KOPT-K1 (cell line): ENCODE results near the gene CUX1.
"Not testable (repeated sequence)": the region's sequence is repeated elsewhere in the genome, so short reads cannot be mapped to it uniquely, and the experiment has no call there.

Experiments used
- H3K27ac ChIP-seq: fragments of 200-600 bp; sonication (generic); 2 replicates; pipeline ENCODE4 v1.5.1; 2016; ENCODE audit warnings: antibody characterized with exemption, mild to moderate bottlenecking, low read depth, low read length; ENCODE audit not compliant: poor library complexity, severe bottlenecking
- H3K36me3 ChIP-seq: fragments of 200-600 bp; sonication (generic); 2 replicates; pipeline ENCODE4 v1.5.1; 2017; ENCODE audit warnings: antibody characterized with exemption, mild to moderate bottlenecking, low read length, moderate library complexity; ENCODE audit not compliant: insufficient read depth
- H3K9me3 ChIP-seq: fragments of 200-600 bp; sonication (generic); 2 replicates; pipeline ENCODE4 v1.5.1; 2017; ENCODE audit warnings: antibody characterized with exemption, low read length, mild to moderate bottlenecking; ENCODE audit not compliant: insufficient read depth, poor library complexity, severe bottlenecking

The CUX1 gene

DNA sequence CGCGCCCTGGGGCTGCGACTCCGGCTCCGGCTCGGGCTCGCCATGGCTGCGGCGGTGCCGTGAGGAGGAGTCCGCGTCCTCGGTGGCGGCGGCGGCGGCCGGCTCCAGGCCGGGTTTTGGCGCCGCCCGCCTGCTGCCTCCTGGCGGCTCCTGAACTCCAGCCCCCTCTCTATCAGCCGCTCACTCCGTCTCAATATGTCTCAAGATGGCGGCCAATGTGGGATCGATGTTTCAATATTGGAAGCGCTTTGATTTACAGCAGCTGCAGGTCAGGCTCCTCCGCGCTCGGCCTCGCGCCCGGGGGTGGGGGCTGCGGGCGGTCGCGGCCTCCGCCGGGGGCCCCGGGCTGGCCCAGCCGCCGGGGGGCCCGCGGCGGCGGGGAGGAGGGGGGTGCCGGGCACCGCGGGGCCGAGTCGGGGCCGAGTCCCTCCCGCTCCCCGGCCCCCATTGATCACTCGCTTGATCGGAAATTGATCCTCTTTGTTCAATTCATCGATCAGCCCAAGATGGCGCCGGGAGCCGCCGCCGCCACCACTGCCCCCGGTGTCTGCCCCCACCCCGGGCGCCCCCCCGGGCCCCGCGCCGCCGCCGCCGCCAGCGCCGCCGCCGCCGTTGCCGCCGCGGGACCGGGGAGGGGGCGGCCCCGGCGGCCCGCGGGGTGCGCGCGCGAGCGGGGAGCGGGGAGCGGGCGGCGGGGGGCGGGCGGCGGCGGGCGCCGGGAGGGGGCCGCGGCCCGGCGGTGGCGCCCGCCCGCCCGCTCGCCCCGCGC lies 1.4 kb upstream of the CUX1 start:
- no peaks in the 10 kb centered on the region for H3K9me3 ChIP-seq
- no peaks in the 10 kb centered on the region for H3K36me3 ChIP-seq
- peak overlapping the region; percentile 68 for H3K27ac ChIP-seq

DNA sequence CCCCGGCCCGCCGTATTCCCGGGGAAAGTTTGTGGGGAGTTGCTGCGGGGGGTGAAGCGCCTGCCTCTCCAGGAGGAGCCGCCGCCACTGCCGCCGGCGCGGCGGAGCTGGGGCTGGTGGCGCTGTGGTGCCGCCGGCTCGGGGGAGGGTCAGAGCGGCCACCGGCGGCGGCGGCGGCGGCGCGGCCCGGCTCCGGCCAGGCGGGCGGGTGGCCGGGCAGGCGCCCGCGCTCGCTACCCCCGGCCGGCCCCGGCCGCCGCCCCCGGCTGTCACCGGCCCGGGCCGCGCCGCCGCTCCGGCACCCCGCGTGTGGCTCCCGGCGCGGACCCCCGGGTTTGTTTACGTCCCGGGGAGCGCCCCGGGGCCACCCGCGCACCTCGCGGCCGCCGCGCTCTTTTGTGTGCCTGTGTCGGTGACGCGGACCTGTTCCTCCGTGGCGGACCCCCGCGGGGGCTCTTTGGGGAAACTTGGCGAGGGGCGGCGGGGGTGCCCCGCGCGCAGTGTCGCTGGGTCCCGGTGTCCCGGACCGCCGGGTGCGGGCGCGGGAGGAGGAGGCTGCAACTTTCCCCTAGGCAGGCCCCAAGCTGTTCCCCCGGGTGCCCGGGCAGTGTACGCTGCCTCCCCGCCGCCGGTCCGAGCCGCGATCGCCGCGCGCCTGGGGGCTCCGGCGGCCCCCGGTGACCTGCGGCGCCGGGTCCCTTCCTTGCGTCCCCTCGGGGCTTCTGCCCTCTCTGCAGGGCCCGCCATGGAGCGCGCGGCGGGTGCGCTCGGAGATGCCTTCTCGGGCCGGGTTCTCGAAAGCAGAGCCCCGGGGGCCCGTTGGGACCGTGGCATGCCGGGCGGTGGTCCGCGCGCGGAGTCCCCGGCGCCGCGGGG lies 593 bp upstream of the CUX1 start:
- H3K36me3 ChIP-seq, result no peaks in the 10 kb centered on the region
- H3K27ac ChIP-seq, result peak overlapping the region; percentile 36

DNA sequence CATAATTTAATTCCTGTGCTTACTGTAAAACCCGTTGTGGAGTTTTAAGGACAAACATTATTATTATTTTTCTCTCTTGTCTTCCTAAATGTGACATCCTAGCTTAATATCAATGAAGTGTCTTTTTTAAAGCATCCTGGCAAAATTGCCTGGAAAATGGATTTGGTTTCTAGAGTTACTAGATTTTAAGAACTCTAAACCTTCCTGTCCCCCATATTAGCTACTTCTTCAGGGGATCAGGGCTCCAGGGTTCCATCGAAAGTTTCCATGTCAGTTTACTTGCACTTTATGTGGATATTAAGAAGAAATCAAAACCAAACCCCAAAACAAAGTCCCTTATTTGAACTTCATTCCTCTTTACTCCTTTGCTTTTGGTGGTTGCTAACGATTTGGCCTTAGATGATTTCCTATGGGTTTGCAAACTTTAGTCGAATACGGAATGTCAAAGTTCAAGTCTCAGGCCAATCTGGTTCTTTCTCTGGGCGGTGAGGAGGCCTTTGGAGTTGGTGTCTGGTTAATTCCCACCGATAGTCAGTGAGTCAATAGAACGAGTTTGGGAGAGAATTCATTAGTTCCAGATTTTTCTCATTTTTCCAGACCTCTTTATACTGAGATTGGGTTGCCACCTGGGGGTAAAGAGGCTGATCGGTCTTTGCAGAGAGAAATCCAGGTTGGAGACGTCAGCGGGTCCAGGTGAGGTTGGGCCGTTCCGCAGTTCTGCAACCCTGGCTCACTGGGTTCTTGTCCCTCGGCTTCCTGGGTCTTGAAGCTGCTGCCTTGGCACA lies 1.1 kb downstream of the CUX1 start:
- Histone ChIP-seq H3K9me3 (no peaks in the 10 kb centered on the region), H3K36me3 (peaks cover 5% of the 10 kb centered on the region; the same call in 1 of the 2 replicates), H3K27ac (no peak overlapping the region)

More for the DNA sequence above, 593 bp upstream of the CUX1 start:
- H3K9me3 ChIP-seq, result no peaks in the 10 kb centered on the region

DNA sequence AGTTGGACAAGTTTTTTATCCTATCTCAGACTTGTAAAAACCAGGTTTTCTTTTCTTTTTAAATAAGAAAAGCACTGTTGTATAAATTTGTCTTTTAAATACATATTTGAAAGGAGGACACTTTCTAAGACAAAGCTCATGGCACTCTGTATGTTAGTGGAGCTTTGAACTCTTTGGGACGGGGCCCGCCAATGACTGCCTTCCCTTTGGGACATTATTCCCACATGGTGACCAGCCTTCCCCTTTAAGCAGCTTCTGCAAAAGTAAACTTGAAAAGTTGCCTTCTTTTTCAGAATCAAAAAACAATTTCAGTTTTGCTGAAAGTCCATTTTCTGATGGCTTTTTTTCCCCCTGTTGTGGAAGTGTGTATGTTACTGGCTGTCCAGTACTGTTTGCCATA lies 1.8 kb downstream of the CUX1 start:
- Histone ChIP-seq H3K36me3 (peaks cover 5% of the 10 kb centered on the region; the same call in 1 of the 2 replicates), H3K27ac (no peak overlapping the region), H3K9me3 (no peaks in the 10 kb centered on the region)

DNA sequence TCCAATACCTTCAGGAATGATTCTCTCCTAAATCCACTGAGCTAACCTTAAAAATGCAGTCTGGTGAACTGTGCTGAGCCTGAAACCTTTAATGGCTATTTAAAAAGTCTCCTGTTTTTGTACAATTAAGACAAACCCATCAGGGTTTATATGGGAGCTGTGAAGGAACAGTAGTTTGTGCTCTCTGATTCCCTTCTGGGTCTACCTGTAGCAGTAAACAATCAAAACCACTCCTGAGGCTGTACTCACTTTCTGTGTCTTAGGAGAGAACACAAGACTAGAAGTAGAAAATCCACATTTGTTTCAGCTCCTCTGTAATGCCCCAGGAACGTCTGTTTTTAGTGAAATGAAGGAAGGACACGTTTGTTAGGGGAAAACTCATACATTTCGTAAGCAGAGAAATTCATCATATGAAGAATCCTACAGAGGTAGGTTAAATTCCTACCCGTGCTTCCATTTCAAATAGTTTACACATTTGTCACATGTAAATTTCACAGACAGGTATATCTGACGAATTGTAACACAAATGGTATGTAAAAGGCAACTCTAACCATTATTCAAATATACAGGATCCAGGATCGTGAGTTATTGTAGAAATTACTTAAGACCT lies 2.6 kb downstream of the CUX1 start:
- H3K27ac ChIP-seq, result no peak overlapping the region
- H3K9me3 ChIP-seq, result no peaks in the 10 kb centered on the region
- peaks cover 8% of the 10 kb centered on the region; the same call in 1 of the 2 replicates for H3K36me3 ChIP-seq

DNA sequence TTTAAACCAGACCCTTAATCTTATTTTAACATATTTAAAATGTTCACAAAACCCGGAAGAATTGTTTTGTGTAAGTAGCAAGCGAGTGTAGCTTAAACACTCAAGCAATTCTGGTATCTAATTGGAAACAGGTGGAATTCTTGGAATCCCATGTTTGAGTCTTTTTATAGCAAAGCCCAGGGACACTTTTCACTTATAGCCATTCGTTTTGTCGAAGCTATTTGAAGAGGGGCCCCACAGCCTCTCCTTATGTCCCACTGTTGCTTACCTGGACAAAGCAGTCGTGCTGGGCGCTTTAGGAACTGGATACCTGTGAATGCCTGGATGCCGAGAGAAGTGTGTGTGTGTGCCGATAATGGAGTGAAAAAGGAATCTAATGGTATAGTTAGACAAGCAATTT lies 3.3 kb downstream of the CUX1 start:
- H3K27ac ChIP-seq, result no peak overlapping the region
- H3K36me3 ChIP-seq, result peaks cover 14% of the 10 kb centered on the region; the same call in 1 of the 2 replicates
- H3K9me3 ChIP-seq, result no peaks in the 10 kb centered on the region

DNA sequence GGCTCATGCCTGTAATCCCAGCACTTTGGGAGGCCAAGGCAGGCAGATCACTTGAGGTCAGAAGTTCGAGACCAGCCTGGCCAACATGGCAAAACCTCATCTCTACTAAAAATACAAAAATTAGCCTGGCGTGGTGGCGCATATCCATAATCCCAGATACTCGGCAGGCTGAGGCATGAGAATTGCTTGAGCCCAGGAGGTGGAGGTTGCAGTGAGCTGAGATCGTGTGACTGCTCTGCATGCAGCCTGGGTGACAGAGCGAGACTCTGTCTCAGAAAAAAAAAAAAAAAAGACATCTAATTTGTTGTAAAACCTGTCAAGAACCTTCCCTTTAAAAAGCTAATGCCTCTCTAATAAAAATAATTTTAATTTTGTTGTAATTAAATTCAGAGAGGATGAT lies 5.2 kb downstream of the CUX1 start:
- H3K9me3 ChIP-seq, H3K27ac ChIP-seq: not testable (repeated sequence)
- H3K36me3 ChIP-seq, result peaks cover 15% of the 10 kb centered on the region; the same call in 1 of the 2 replicates

DNA sequence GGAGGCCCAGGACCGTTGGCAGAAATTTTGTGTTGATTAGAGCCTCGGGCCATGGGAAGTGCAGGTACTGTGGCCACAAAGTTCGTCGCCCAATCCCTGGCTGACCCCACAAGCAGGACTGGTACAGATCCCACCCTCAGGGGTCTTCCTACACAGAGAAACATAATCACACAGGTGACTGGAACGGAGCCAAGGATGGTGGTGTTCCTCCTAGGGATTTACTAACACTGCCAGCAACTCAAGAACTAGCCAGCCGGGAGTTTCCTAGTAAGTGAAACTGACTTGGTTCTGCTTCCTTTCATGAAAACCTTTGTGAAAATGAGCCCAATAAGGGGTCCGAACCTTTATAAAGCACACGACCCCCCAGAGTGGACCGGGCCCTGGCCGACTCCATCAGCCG lies 5.7 kb downstream of the CUX1 start:
- Histone ChIP-seq H3K9me3 (no peaks in the 10 kb centered on the region), H3K36me3 (peaks cover 15% of the 10 kb centered on the region; the same call in 1 of the 2 replicates), H3K27ac (no peak overlapping the region)

DNA sequence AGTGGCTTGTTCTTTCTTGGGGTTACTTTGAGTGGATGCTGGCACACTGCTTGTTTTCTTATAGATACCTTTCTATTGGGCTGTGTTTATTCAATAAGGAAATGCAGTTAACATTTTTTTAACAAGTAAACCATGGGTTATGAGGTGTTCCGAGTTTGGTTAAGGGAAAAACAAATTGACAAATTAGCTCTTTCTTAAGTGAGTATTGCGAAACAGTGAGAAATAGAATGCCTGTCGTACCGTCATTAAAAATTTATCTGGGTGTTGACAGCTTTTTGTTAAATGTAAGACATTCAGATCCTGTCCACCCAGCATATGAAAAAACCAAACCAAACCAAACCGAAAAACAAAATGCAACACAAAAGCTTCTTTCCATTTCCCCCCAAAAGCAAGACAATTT lies 6.2 kb downstream of the CUX1 start:
- H3K27ac ChIP-seq, result no peak overlapping the region
- H3K36me3 ChIP-seq, result peaks cover 15% of the 10 kb centered on the region; the same call in 1 of the 2 replicates
- no peaks in the 10 kb centered on the region for H3K9me3 ChIP-seq

DNA sequence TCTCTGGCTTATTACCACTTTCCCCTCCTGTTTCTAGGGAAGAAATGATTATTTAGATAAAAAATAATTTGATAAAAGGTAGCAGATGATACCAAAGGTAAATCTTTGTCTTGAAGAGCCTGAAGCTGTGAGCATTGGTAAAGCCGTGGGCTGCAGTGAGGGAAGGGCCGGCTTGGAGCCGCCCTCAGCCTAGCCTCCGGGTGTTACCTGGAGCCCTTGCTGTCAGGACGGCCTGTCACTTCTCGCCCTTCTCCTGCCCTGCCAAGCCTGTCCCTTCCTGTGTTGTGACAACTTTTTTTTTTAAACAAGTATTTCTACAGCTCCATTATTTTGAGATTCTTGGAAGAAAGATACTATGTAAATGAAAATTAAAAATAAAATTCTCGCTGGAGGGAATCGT lies 7.0 kb downstream of the CUX1 start:
- no peaks in the 10 kb centered on the region for H3K9me3 ChIP-seq
- H3K27ac ChIP-seq, result no peak overlapping the region
- peaks cover 15% of the 10 kb centered on the region; the same call in 1 of the 2 replicates for H3K36me3 ChIP-seq

DNA sequence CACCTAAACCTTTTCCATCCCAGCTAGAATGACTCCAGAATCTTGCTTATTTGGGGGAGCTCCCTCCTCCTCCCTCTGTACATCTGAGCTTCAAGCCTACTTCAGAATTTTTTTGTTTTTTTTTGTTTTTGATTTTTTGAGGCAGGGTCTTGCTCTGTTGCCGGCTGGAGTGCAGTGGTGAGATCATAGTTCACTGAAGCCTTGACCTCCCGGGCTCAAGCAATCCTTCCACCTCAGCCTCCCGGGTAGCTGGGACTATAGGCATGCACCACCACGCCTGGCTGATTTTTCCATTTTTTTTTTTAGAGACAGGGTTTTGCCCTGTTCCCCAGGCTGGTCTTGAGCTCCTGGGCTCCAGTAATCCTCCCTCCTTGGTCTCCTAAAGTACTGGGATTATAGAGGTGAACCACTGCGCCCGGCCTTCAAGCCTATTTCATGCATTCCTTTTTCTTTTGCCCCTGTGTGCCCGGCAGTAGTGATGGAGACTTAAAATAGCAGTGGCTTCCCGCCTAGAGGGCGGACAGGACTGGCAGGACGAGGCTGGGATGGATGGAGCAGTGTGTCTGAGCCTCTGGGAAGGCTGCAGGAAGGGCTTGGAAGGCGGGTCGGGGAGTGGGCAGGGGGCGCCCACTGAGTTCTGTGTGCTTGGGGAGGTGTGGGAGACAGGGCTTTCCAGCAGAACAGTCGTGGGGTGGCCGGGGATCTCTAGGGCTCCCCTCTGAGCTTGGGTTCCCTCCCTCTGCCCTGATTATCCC lies 8.8 kb downstream of the CUX1 start:
- Histone ChIP-seq H3K9me3 (no peaks in the 10 kb centered on the region), H3K36me3 (peaks cover 25% of the 10 kb centered on the region; the same call in 1 of the 2 replicates), H3K27ac (no peak overlapping the region)

DNA sequence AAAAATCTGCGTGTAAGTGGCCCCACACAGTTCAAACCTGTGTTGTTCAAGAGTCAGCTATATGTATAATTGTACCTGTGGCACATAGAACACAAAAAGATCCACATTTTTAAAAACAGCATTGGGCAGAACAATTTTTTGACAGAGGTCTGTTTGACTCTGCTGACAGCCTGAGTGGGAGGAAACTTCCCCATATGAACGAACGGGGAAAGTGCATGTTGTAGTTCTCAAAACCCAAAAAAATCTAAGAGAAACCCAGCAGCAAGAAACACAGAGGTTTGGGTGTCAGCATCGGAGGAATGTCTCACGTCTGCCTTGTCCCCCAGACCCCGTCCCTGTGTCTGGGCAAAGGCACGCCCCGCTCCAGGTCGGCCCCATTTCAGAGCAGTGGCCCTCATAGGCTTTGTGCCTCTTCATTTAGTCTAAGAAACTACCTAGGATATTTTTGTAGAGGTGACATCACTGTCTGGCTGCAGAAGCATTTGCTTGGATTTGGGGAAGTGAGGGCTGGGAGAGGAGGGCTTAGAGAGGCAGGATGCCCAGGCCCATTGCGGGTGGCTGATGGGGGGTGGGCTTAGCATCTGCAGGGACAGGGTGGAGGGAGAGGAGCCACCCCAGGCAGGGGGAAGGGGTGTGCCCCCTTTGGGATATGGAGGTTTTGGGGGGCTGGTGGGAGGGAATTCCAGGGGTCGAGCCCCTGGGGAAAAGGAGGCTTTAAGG lies 11.0 kb downstream of the CUX1 start:
- H3K36me3 ChIP-seq, result peaks cover 29% of the 10 kb centered on the region; the same call in 1 of the 2 replicates
- H3K9me3 ChIP-seq, result no peaks in the 10 kb centered on the region
- H3K27ac ChIP-seq, result no peak overlapping the region

DNA sequence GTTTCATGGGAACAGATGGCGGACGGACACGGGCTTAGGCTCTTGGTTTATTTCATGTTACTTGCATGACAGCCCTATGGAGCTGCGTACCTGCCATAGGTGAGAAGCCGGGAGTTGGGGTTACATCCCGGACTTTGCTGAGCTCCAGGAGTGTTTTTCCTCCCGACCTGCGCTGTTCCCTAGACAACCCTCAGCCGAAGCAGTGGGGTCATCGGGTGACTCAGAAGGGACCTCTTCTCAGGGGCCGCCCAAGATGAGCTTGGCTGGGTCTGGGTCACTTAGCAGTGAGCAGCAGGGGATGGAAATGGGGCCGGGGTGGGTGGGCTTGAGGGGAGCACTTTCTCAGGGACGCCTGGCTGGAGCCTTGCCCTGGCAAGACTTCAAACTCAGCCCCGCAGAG lies 11.9 kb downstream of the CUX1 start:
- no peaks in the 10 kb centered on the region for H3K9me3 ChIP-seq
- no peak overlapping the region for H3K27ac ChIP-seq
- peaks cover 29% of the 10 kb centered on the region; the same call in 1 of the 2 replicates for H3K36me3 ChIP-seq
